ENCODE data around the gene PMEL. TPM values are rescaled to one million over a fixed set of nuclear protein-coding genes. Genes with fewer than 3 reads are reported as not detected.
"Not testable (repeated sequence)": the region's sequence is repeated elsewhere in the genome, so short reads cannot be mapped to it uniquely, and the experiment has no call there.

PMEL gene
- total and polyA plus RNA-seq, 8 donors = 1.2 to 3.5 (median 2.2) TPM

GRCh38 chr12:55983232-55983842 lies 17.5 kb upstream of the PMEL start:
- TF ChIP-seq CTCF (IDR thresholded peaks at IDR 0.05) = no peak
- H3K27ac ChIP-seq = no peak overlapping the region
- intact Hi-C loops (cut with DNase I) = no loop called here
- ATAC-seq (no peak), DNase-seq (no peak), FAIRE-seq (no peak)
- WGBS, 2 donors = 78 to 82% methylated on average over 4 of the region's 4 CpGs
- no peaks in the 10 kb centered on the region for H3K4me1 ChIP-seq
- H3K9me3 ChIP-seq = no peaks in the 10 kb centered on the region
- no peak overlapping the region for H3K4me3 ChIP-seq
- H3K27me3 ChIP-seq = no peaks in the 10 kb centered on the region
- peaks cover 2 to 17% (median 3%) of the 10 kb centered on the region in 3 donors for H3K36me3 ChIP-seq

GRCh38 chr12:55982319-55982936 lies 16.6 kb upstream of the PMEL start:
- Histone ChIP-seq H3K4me1 (no peaks in the 10 kb centered on the region), H3K36me3 (peaks cover 2 to 16% (median 3%) of the 10 kb centered on the region in 3 donors), H3K27me3 (no peaks in the 10 kb centered on the region), H3K9me3 (no peaks in the 10 kb centered on the region), H3K4me3 (no peak overlapping the region), H3K27ac (no peak overlapping the region)
- no peak for TF ChIP-seq CTCF (IDR thresholded peaks at IDR 0.05)
- intact Hi-C loops (cut with DNase I) = no loop called here
- 70 to 75% methylated on average over 3 of the region's 3 CpGs for WGBS, 2 donors
- ATAC-seq (no peak), FAIRE-seq (no peak), DNase-seq (no peak)

GRCh38 chr12:55981882-55982281 lies 16.0 kb upstream of the PMEL start:
- 74 to 76% methylated on average over 5 of the region's 5 CpGs for WGBS, 2 donors
- DNase-seq; H3K27me3 ChIP-seq; intact Hi-C loops (cut with DNase I); H3K9me3 ChIP-seq; H3K27ac ChIP-seq; H3K4me3 ChIP-seq; FAIRE-seq; H3K4me1 ChIP-seq: not testable (repeated sequence)
- H3K36me3 ChIP-seq = peaks cover 0 to 11% (median 3%) of the 10 kb centered on the region in 3 donors
- ATAC-seq = peak in 1 of 4 donors; percentile 42

- H3K27ac ChIP-seq = no peak overlapping the region
- 74 to 81% methylated on average over 3 of the region's 3 CpGs for WGBS, 2 donors
- FAIRE-seq = no peak
- H3K4me1 ChIP-seq = peaks cover 0 to 11% (median 0%) of the 10 kb centered on the region in 3 donors
- H3K9me3 ChIP-seq = no peaks in the 10 kb centered on the region
- DNase-seq = no peak
- intact Hi-C loops (cut with DNase I) = no loop called here
- peaks cover 0 to 4% (median 0%) of the 10 kb centered on the region in 3 donors for H3K36me3 ChIP-seq
- ATAC-seq = no peak
- TF ChIP-seq CTCF (IDR thresholded peaks at IDR 0.05) = no peak
- H3K27me3 ChIP-seq = no peaks in the 10 kb centered on the region
- no peak overlapping the region for H3K4me3 ChIP-seq
Observed at GRCh38 chr12:55979069-55979468, 13.2 kb upstream of the PMEL start.

- no peaks in the 10 kb centered on the region for H3K36me3 ChIP-seq
- intact Hi-C loops (cut with DNase I) = no loop called here
- TF ChIP-seq CTCF (IDR thresholded peaks at IDR 0.05) = no peak
- H3K9me3 ChIP-seq = no peaks in the 10 kb centered on the region
- no peak overlapping the region for H3K27ac ChIP-seq
- 94 to 97% methylated on average over 7 of the region's 7 CpGs for WGBS, 2 donors
- peaks cover 0 to 11% (median 0%) of the 10 kb centered on the region in 3 donors for H3K4me1 ChIP-seq
- FAIRE-seq = no peak
- no peak for ATAC-seq
- no peaks in the 10 kb centered on the region for H3K27me3 ChIP-seq
- DNase-seq = no peak
- no peak overlapping the region for H3K4me3 ChIP-seq
Observed at GRCh38 chr12:55978393-55978792, 12.6 kb upstream of the PMEL start.

Data from pancreas (tissue), 10 donors.